Measurements from ENCODE around the gene SLC35G4. TPM values are rescaled to one million over a fixed set of nuclear protein-coding genes. Genes with fewer than 3 reads are reported as not detected.

SLC35G4 gene
- total RNA-seq, 2 experiments from 2014 or later = not detected

- no peak overlapping the region for H3K4me3 ChIP-seq (ENCODE audit: low read length)
- ChIA-PET CTCF (interaction anchor here (0.7 kb wide), 1 partner anchor 14 kb away, joined by 3 read pairs; no protein-coding TSS in a partner anchor), POLR2A (no interaction called here)
- TF ChIP-seq CTCF (IDR thresholded peaks at IDR 0.05) = no peak
- peaks cover 3% of the 10 kb centered on the region for H3K4me1 ChIP-seq (ENCODE audit: insufficient read depth, low read length)
- H3K27ac ChIP-seq (ENCODE audit: low read depth in 1 of 2, low read length in 2 of 2) = no peak overlapping the region
- Mint-ChIP-seq H3K27me3 (peaks cover 3% of the 10 kb centered on the region), H3K4me1 (ENCODE audit: low read depth) (peaks cover 12% of the 10 kb centered on the region), H3K9me3 (no peaks in the 10 kb centered on the region), H3K4me3 (no peak overlapping the region), H3K36me3 (ENCODE audit: low read depth) (no peaks in the 10 kb centered on the region), H3K27ac (no peak overlapping the region)
- no peaks in the 10 kb centered on the region for H3K27me3 ChIP-seq (ENCODE audit: control insufficient read depth in 1 of 2, insufficient read depth in 2 of 2, low read length in 2 of 2)
- no peak for ATAC-seq (ENCODE audit: poor library complexity)
- intact Hi-C loops (cut with DNase I, micrococcal nuclease) = no loop called here
- DNase-seq = no peak
- no peaks in the 10 kb centered on the region for H3K36me3 ChIP-seq (ENCODE audit: insufficient read depth, low read length)
- H3K9me3 ChIP-seq (ENCODE audit: control insufficient read depth in 1 of 2, insufficient read depth in 1 of 2, low read length in 2 of 2) = no peaks in the 10 kb centered on the region
Measured at GRCh38 chr18:11572201-11572600, 37.2 kb upstream of the SLC35G4 start.

GRCh38 chr18:11574545-11574944 lies 34.9 kb upstream of the SLC35G4 start:
- Histone ChIP-seq H3K9me3 (ENCODE audit: control insufficient read depth in 1 of 2, insufficient read depth in 1 of 2, low read length in 2 of 2) (no peaks in the 10 kb centered on the region), H3K4me1 (ENCODE audit: insufficient read depth, low read length) (peaks cover 12% of the 10 kb centered on the region), H3K27ac (ENCODE audit: low read depth in 1 of 2, low read length in 2 of 2) (no peak overlapping the region), H3K4me3 (ENCODE audit: low read length) (no peak overlapping the region), H3K27me3 (ENCODE audit: control insufficient read depth in 1 of 2, insufficient read depth in 2 of 2, low read length in 2 of 2) (no peaks in the 10 kb centered on the region), H3K36me3 (ENCODE audit: insufficient read depth, low read length) (no peaks in the 10 kb centered on the region)
- no peak for TF ChIP-seq CTCF (IDR thresholded peaks at IDR 0.05)
- intact Hi-C loops (cut with DNase I, micrococcal nuclease) = no loop called here
- ChIA-PET POLR2A (no interaction called here), CTCF (no interaction called here)
- ATAC-seq (ENCODE audit: poor library complexity) (no peak), DNase-seq (no peak)
- no peak overlapping the region for H3K4me3 Mint-ChIP-seq
- H3K9me3 Mint-ChIP-seq = no peaks in the 10 kb centered on the region
- H3K27ac Mint-ChIP-seq = no peak overlapping the region
- H3K27me3 Mint-ChIP-seq = no peaks in the 10 kb centered on the region
- no peaks in the 10 kb centered on the region for H3K36me3 Mint-ChIP-seq (ENCODE audit: low read depth)
- H3K4me1 Mint-ChIP-seq (ENCODE audit: low read depth) = peaks cover 34% of the 10 kb centered on the region

- ChIA-PET POLR2A (interaction anchor here (0.9 kb wide), 1 partner anchor 10 kb away, joined by 4 read pairs; no protein-coding TSS in a partner anchor), CTCF (no interaction called here)
- Histone ChIP-seq H3K9me3 (ENCODE audit: control insufficient read depth in 1 of 2, insufficient read depth in 1 of 2, low read length in 2 of 2) (no peaks in the 10 kb centered on the region), H3K36me3 (ENCODE audit: insufficient read depth, low read length) (no peaks in the 10 kb centered on the region), H3K27ac (ENCODE audit: low read depth in 1 of 2, low read length in 2 of 2) (no peak overlapping the region), H3K4me1 (ENCODE audit: insufficient read depth, low read length) (peaks cover 12% of the 10 kb centered on the region), H3K4me3 (ENCODE audit: low read length) (no peak overlapping the region), H3K27me3 (ENCODE audit: control insufficient read depth in 1 of 2, insufficient read depth in 2 of 2, low read length in 2 of 2) (no peaks in the 10 kb centered on the region)
- Mint-ChIP-seq H3K4me1 (ENCODE audit: low read depth) (peaks cover 44% of the 10 kb centered on the region), H3K9me3 (no peaks in the 10 kb centered on the region), H3K4me3 (peak overlapping the region; percentile 22), H3K36me3 (ENCODE audit: low read depth) (no peaks in the 10 kb centered on the region), H3K27me3 (no peaks in the 10 kb centered on the region), H3K27ac (peak overlapping the region; percentile 42)
- no peak for TF ChIP-seq CTCF (IDR thresholded peaks at IDR 0.05)
- DNase-seq (peak in 1 of 14 experiments; percentile 44), ATAC-seq (ENCODE audit: poor library complexity) (no peak)
- intact Hi-C loops (cut with DNase I, micrococcal nuclease) = no loop called here
Measured at GRCh38 chr18:11577271-11578112, 31.9 kb upstream of the SLC35G4 start.

Measured in CD4-positive, alpha-beta T cell (primary cell).